Left lung (tissue), 8 donors: Measurements from ENCODE around the gene GON4L. TPM values are rescaled to one million over a fixed set of nuclear protein-coding genes. Genes with fewer than 3 reads are reported as not detected.

ENCODE experiments used
- polyA plus RNA-seq, 6 donors: library from polyadenylated mRNA; unstranded; fragments of 120-200 nt; gene quantifications; one replicate each; pipeline ENCODE4 v1.2.1, GENCODE V29; 2013; ENCODE audit not compliant: insufficient read length in 6 of 6
- total RNA-seq, 2 donors: library from RNA; stranded (reverse); fragmentation: NEBNext Ultra II Directional; extraction: Animal tissue kit (Norgen Biotek cat#: 25700); gene quantifications; one replicate each; pipeline ENCODE4 v1.2.1, GENCODE V29; 2021
- donor health status: DM: no; HTN: yes; CAD: no.
- donor health status: DM: no; HTN: no; CAD: no.

The GON4L gene
- total and polyA plus RNA-seq, 8 donors = 41.8 to 74.4 (median 62.8) TPM

Other genes with a start within 250 kb of the GON4L start
- 10 to 100 TPM; 27.2 to 44.4 TPM for gene MSTO1, start 247.0 kb downstream of the GON4L start, total RNA-seq
- gene MSTO1, start 247.0 kb downstream of the GON4L start, polyA plus RNA-seq = 10 to 100 TPM; 64.3 to 86.6 (median 69.6) TPM
- gene YY1AP1, start 168.4 kb downstream of the GON4L start, total RNA-seq = 10 to 100 TPM; 43.7 to 65.1 TPM
- gene YY1AP1, start 168.4 kb downstream of the GON4L start, polyA plus RNA-seq = 10 to 100 TPM; 77.6 to 89.8 (median 81.3) TPM
- 100 to 1,000 TPM in 1 of 2 donors, 10 to 100 TPM in 1; 71.7 to 102 TPM for gene DAP3, start 168.1 kb downstream of the GON4L start, total RNA-seq
- 100 to 1,000 TPM; 118 to 141 (median 126) TPM for gene DAP3, start 168.1 kb downstream of the GON4L start, polyA plus RNA-seq
- gene SYT11, start 2.4 kb upstream of the GON4L start, total RNA-seq = 10 to 100 TPM; 11.4 to 12.0 TPM
- 10 to 100 TPM; 10.7 to 13.8 (median 12.8) TPM for gene SYT11, start 2.4 kb upstream of the GON4L start, polyA plus RNA-seq
- 10 to 100 TPM; 40.8 to 55.3 TPM for gene RIT1, start 54.1 kb upstream of the GON4L start, total RNA-seq
- gene RIT1, start 54.1 kb upstream of the GON4L start, polyA plus RNA-seq = 10 to 100 TPM; 45.2 to 55.9 (median 49.1) TPM
- 10 to 100 TPM; 38.2 to 39.3 TPM for gene KHDC4, start 77.2 kb upstream of the GON4L start, total RNA-seq
- 10 to 100 TPM; 56.9 to 86.8 (median 74.1) TPM for gene KHDC4, start 77.2 kb upstream of the GON4L start, polyA plus RNA-seq
- not detected for gene RXFP4, start 84.4 kb upstream of the GON4L start, total RNA-seq
- gene RXFP4, start 84.4 kb upstream of the GON4L start, polyA plus RNA-seq = under 1 TPM in 5 of 6 donors, not detected in 1; 0.10 to 0.82 (median 0.17) TPM
- 100 to 1,000 TPM; 158 to 290 TPM for gene ARHGEF2, start 121.3 kb upstream of the GON4L start, total RNA-seq
- gene ARHGEF2, start 121.3 kb upstream of the GON4L start, polyA plus RNA-seq = 100 to 1,000 TPM; 171 to 257 (median 218) TPM
- gene SSR2, start 163.7 kb upstream of the GON4L start, total RNA-seq = 100 to 1,000 TPM; 284 to 296 TPM
- 100 to 1,000 TPM; 489 to 529 (median 519) TPM for gene SSR2, start 163.7 kb upstream of the GON4L start, polyA plus RNA-seq
- gene UBQLN4, start 196.6 kb upstream of the GON4L start, total RNA-seq = 10 to 100 TPM; 28.7 to 35.9 TPM
- gene UBQLN4, start 196.6 kb upstream of the GON4L start, polyA plus RNA-seq = 10 to 100 TPM; 60.8 to 71.8 (median 62.5) TPM
- 10 to 100 TPM; 65.4 to 71.0 TPM for gene LAMTOR2, start 197.6 kb upstream of the GON4L start, total RNA-seq
- gene LAMTOR2, start 197.6 kb upstream of the GON4L start, polyA plus RNA-seq = 10 to 100 TPM; 39.0 to 49.7 (median 47.4) TPM
- gene RAB25, start 203.9 kb upstream of the GON4L start, total RNA-seq = 100 to 1,000 TPM in 1 of 2 donors, 10 to 100 TPM in 1; 59.4 to 148 TPM
- gene RAB25, start 203.9 kb upstream of the GON4L start, polyA plus RNA-seq = 10 to 100 TPM; 57.6 to 69.8 (median 66.4) TPM
- gene MEX3A, start 225.3 kb upstream of the GON4L start, total RNA-seq = 1 to 10 TPM in 1 of 2 donors, under 1 TPM in 1; 0.86 to 3.6 TPM
- gene MEX3A, start 225.3 kb upstream of the GON4L start, polyA plus RNA-seq = 10 to 100 TPM; 43.2 to 59.0 (median 51.2) TPM